GM21825 (cell line): Measurements from ENCODE around the gene NOL6.
"Not testable (repeated sequence)": the region's sequence is repeated elsewhere in the genome, so short reads cannot be mapped to it uniquely, and the experiment has no call there.

Source experiments
- ATAC-seq: cut with Tn5 transposase; IDR thresholded peaks from one replicate; pipeline ENCODE4 v1.9.1; 2021; ENCODE audit warnings: mild to moderate bottlenecking, moderate library complexity; ENCODE audit not compliant: unreplicated experiment

Gene NOL6

GRCh38 chr9:33473643-33474352 lies at the start of gene NOL6:
Gene NOL6 (minus strand): TSS chr9:33473924. CDS start chr9:33473842, 82 bp downstream.
- peak; percentile 98 for ATAC-seq

GRCh38 chr9:33521861-33522260 lies 48.1 kb upstream of the NOL6 start:
- ATAC-seq, result not testable (repeated sequence)

- ATAC-seq, result not testable (repeated sequence)
These were observed 44.3 kb upstream of the NOL6 start for GRCh38 chr9:33517934-33518577.

GRCh38 chr9:33517373-33517772 lies 43.6 kb upstream of the NOL6 start:
- ATAC-seq, result no peak

- ATAC-seq, result not testable (repeated sequence)
These were observed 42.7 kb upstream of the NOL6 start for GRCh38 chr9:33516397-33516796.

- not testable (repeated sequence) for ATAC-seq
These were observed 41.7 kb upstream of the NOL6 start for GRCh38 chr9:33515342-33515995.

- ATAC-seq, result not testable (repeated sequence)
These were observed 38.8 kb upstream of the NOL6 start for GRCh38 chr9:33512535-33512934.

GRCh38 chr9:33511184-33511517 lies 37.4 kb upstream of the NOL6 start:
- not testable (repeated sequence) for ATAC-seq

GRCh38 chr9:33510262-33511183 lies 36.8 kb upstream of the NOL6 start:
- ATAC-seq, result no peak

- ATAC-seq, result no peak
These were observed 33.1 kb upstream of the NOL6 start for GRCh38 chr9:33506626-33507370.

GRCh38 chr9:33498387-33498786 lies 24.7 kb upstream of the NOL6 start:
- no peak for ATAC-seq

GRCh38 chr9:33493819-33494218 lies 20.1 kb upstream of the NOL6 start:
- not testable (repeated sequence) for ATAC-seq

- no peak for ATAC-seq
These were observed 15.3 kb upstream of the NOL6 start for GRCh38 chr9:33489066-33489465.

GRCh38 chr9:33485312-33485711 lies 11.6 kb upstream of the NOL6 start:
- not testable (repeated sequence) for ATAC-seq

- no peak for ATAC-seq
These were observed 7.3 kb upstream of the NOL6 start for GRCh38 chr9:33480976-33481375.

GRCh38 chr9:33480106-33480505 lies 6.4 kb upstream of the NOL6 start:
- ATAC-seq, result no peak

- no peak for ATAC-seq
These were observed 2.8 kb upstream of the NOL6 start for GRCh38 chr9:33476503-33476902.

- no peak for ATAC-seq
These were observed 1.6 kb upstream of the NOL6 start for GRCh38 chr9:33475357-33475756.

- ATAC-seq, result no peak
These were observed 676 bp downstream of the NOL6 start for GRCh38 chr9:33472881-33473615.
